HG03060 (cell line): ENCODE measurements around the gene FGFR4.

Experiments
- ATAC-seq: cut with Tn5 transposase; IDR thresholded peaks from one replicate; pipeline ENCODE4 v1.9.1; 2021; ENCODE audit warnings: low read depth, moderate number of reproducible peaks; ENCODE audit not compliant: unreplicated experiment

Gene FGFR4

GRCh38 chr5:177098470-177099141, 11.9 kb downstream of the FGFR4 start:
- ATAC-seq = no peak

GRCh38 chr5:177099422-177100093, 12.8 kb downstream of the FGFR4 start:
- ATAC-seq = no peak

GRCh38 chr5:177100714-177101121, 14.0 kb downstream of the FGFR4 start:
- no peak for ATAC-seq

GRCh38 chr5:177103523-177104253, 17.0 kb downstream of the FGFR4 start:
- ATAC-seq = no peak

GRCh38 chr5:177105691-177106476, 19.2 kb downstream of the FGFR4 start:
- no peak for ATAC-seq

- no peak for ATAC-seq
Observed at GRCh38 chr5:177107159-177107558, 20.4 kb downstream of the FGFR4 start.

- no peak for ATAC-seq
Observed at GRCh38 chr5:177109810-177110209, 23.1 kb downstream of the FGFR4 start.

- ATAC-seq = no peak
Observed at GRCh38 chr5:177111720-177112394, 25.1 kb downstream of the FGFR4 start.

GRCh38 chr5:177112589-177113220, 26.0 kb downstream of the FGFR4 start:
- ATAC-seq = no peak

- ATAC-seq = no peak
Observed at GRCh38 chr5:177113566-177114424, 27.1 kb downstream of the FGFR4 start.

GRCh38 chr5:177116631-177117373, 30.1 kb downstream of the FGFR4 start:
- ATAC-seq = no peak

- ATAC-seq = no peak
Observed at GRCh38 chr5:177117441-177118045, 30.8 kb downstream of the FGFR4 start.

GRCh38 chr5:177122566-177122965, 35.9 kb downstream of the FGFR4 start:
- no peak for ATAC-seq

- ATAC-seq = no peak
Observed at GRCh38 chr5:177123789-177124485, 37.2 kb downstream of the FGFR4 start.

GRCh38 chr5:177124486-177124991, 37.8 kb downstream of the FGFR4 start:
- ATAC-seq = no peak

GRCh38 chr5:177126771-177127170, 40.1 kb downstream of the FGFR4 start:
- no peak for ATAC-seq

GRCh38 chr5:177128551-177128981, 41.9 kb downstream of the FGFR4 start:
- ATAC-seq = no peak
